Measurements from ENCODE around the gene SERPINA1.

The SERPINA1 gene

GRCh38 chr14:94394581-94395207 is 6.3 kb upstream of the SERPINA1 start:
- TF ChIP-seq POLR2A (IDR thresholded peaks at IDR 0.05; ENCODE audit: low read depth, low read length) = no peak
- no peak for TF ChIP-seq TAF1 (IDR thresholded peaks at IDR 0.05; ENCODE audit: low read depth, low read length)
- TF ChIP-seq POU2F2 (IDR thresholded peaks at IDR 0.05; ENCODE audit: low read depth, low read length) = no peak
- no peak for TF ChIP-seq POLR2AphosphoS5 (IDR thresholded peaks at IDR 0.05; ENCODE audit: low read depth, low read length)
- TF ChIP-seq SPI1 (IDR thresholded peaks at IDR 0.05; ENCODE audit: low read depth, low read length) = no peak
- no peak for TF ChIP-seq PAX5 (IDR thresholded peaks at IDR 0.05; ENCODE audit: insufficient read depth, low read length, severe bottlenecking)
- DNase-seq (ENCODE audit: insufficient read length, low spot score) (no peak), FAIRE-seq (no peak)

- DNase-seq (ENCODE audit: insufficient read length, low spot score) = no peak
- FAIRE-seq = no peak
- TF ChIP-seq SPI1 (IDR thresholded peaks at IDR 0.05; ENCODE audit: low read depth, low read length) = no peak
- TF ChIP-seq TAF1 (IDR thresholded peaks at IDR 0.05; ENCODE audit: low read depth, low read length) = no peak
- no peak for TF ChIP-seq POLR2AphosphoS5 (IDR thresholded peaks at IDR 0.05; ENCODE audit: low read depth, low read length)
- no peak for TF ChIP-seq POU2F2 (IDR thresholded peaks at IDR 0.05; ENCODE audit: low read depth, low read length)
- no peak for TF ChIP-seq POLR2A (IDR thresholded peaks at IDR 0.05; ENCODE audit: low read depth, low read length)
- TF ChIP-seq PAX5 (IDR thresholded peaks at IDR 0.05; ENCODE audit: insufficient read depth, low read length, severe bottlenecking) = no peak
Measured at GRCh38 chr14:94394025-94394493, 5.7 kb upstream of the SERPINA1 start.

GRCh38 chr14:94393474-94393873 is 5.1 kb upstream of the SERPINA1 start:
- TF ChIP-seq POLR2A (IDR thresholded peaks at IDR 0.05; ENCODE audit: low read depth, low read length) (no peak), POLR2AphosphoS5 (IDR thresholded peaks at IDR 0.05; ENCODE audit: low read depth, low read length) (no peak), PAX5 (IDR thresholded peaks at IDR 0.05; ENCODE audit: insufficient read depth, low read length, severe bottlenecking) (no peak), TAF1 (IDR thresholded peaks at IDR 0.05; ENCODE audit: low read depth, low read length) (no peak), SPI1 (IDR thresholded peaks at IDR 0.05; ENCODE audit: low read depth, low read length) (no peak)
- DNase-seq (ENCODE audit: insufficient read length, low spot score) = no peak
- FAIRE-seq = no peak

GRCh38 chr14:94392510-94392935 is 4.1 kb upstream of the SERPINA1 start:
- TF ChIP-seq POLR2AphosphoS5 (IDR thresholded peaks at IDR 0.05; ENCODE audit: low read depth, low read length) (no peak), POU2F2 (IDR thresholded peaks at IDR 0.05; ENCODE audit: low read depth, low read length) (no peak), SPI1 (IDR thresholded peaks at IDR 0.05; ENCODE audit: low read depth, low read length) (peak; percentile 25; the same call in 1 of the 2 replicates), TAF1 (IDR thresholded peaks at IDR 0.05; ENCODE audit: low read depth, low read length) (no peak), POLR2A (IDR thresholded peaks at IDR 0.05; ENCODE audit: low read depth, low read length) (no peak), PAX5 (IDR thresholded peaks at IDR 0.05; ENCODE audit: insufficient read depth, low read length, severe bottlenecking) (no peak)
- DNase-seq (ENCODE audit: insufficient read length, low spot score) = no peak
- no peak for FAIRE-seq

- DNase-seq (ENCODE audit: insufficient read length, low spot score) = no peak
- no peak for TF ChIP-seq POLR2A (IDR thresholded peaks at IDR 0.05; ENCODE audit: low read depth, low read length)
- no peak for TF ChIP-seq SPI1 (IDR thresholded peaks at IDR 0.05; ENCODE audit: low read depth, low read length)
- TF ChIP-seq POU2F2 (IDR thresholded peaks at IDR 0.05; ENCODE audit: low read depth, low read length) = no peak
- TF ChIP-seq TAF1 (IDR thresholded peaks at IDR 0.05; ENCODE audit: low read depth, low read length) = no peak
- no peak for TF ChIP-seq POLR2AphosphoS5 (IDR thresholded peaks at IDR 0.05; ENCODE audit: low read depth, low read length)
- TF ChIP-seq PAX5 (IDR thresholded peaks at IDR 0.05; ENCODE audit: insufficient read depth, low read length, severe bottlenecking) = no peak
- FAIRE-seq = no peak
Measured at GRCh38 chr14:94391281-94391975, 3.0 kb upstream of the SERPINA1 start.

- FAIRE-seq (no peak), DNase-seq (ENCODE audit: insufficient read length, low spot score) (no peak)
- TF ChIP-seq TAF1 (IDR thresholded peaks at IDR 0.05; ENCODE audit: low read depth, low read length) (no peak), POLR2A (IDR thresholded peaks at IDR 0.05; ENCODE audit: low read depth, low read length) (no peak), PAX5 (IDR thresholded peaks at IDR 0.05; ENCODE audit: insufficient read depth, low read length, severe bottlenecking) (no peak), SPI1 (IDR thresholded peaks at IDR 0.05; ENCODE audit: low read depth, low read length) (no peak), POU2F2 (IDR thresholded peaks at IDR 0.05; ENCODE audit: low read depth, low read length) (no peak), POLR2AphosphoS5 (IDR thresholded peaks at IDR 0.05; ENCODE audit: low read depth, low read length) (no peak)
Measured at GRCh38 chr14:94390372-94391086, 2.1 kb upstream of the SERPINA1 start.

GRCh38 chr14:94389731-94390371 is 1.4 kb upstream of the SERPINA1 start:
- DNase-seq (ENCODE audit: insufficient read length, low spot score) = no peak
- TF ChIP-seq TAF1 (IDR thresholded peaks at IDR 0.05; ENCODE audit: low read depth, low read length) = no peak
- no peak for TF ChIP-seq POLR2AphosphoS5 (IDR thresholded peaks at IDR 0.05; ENCODE audit: low read depth, low read length)
- no peak for TF ChIP-seq POLR2A (IDR thresholded peaks at IDR 0.05; ENCODE audit: low read depth, low read length)
- no peak for TF ChIP-seq SPI1 (IDR thresholded peaks at IDR 0.05; ENCODE audit: low read depth, low read length)
- no peak for TF ChIP-seq PAX5 (IDR thresholded peaks at IDR 0.05; ENCODE audit: insufficient read depth, low read length, severe bottlenecking)
- no peak for TF ChIP-seq POU2F2 (IDR thresholded peaks at IDR 0.05; ENCODE audit: low read depth, low read length)
- no peak for FAIRE-seq

- TF ChIP-seq POLR2AphosphoS5 (IDR thresholded peaks at IDR 0.05; ENCODE audit: low read depth, low read length) = no peak
- no peak for TF ChIP-seq PAX5 (IDR thresholded peaks at IDR 0.05; ENCODE audit: insufficient read depth, low read length, severe bottlenecking)
- TF ChIP-seq TAF1 (IDR thresholded peaks at IDR 0.05; ENCODE audit: low read depth, low read length) = no peak
- TF ChIP-seq POU2F2 (IDR thresholded peaks at IDR 0.05; ENCODE audit: low read depth, low read length) = no peak
- TF ChIP-seq POLR2A (IDR thresholded peaks at IDR 0.05; ENCODE audit: low read depth, low read length) = no peak
- no peak for TF ChIP-seq SPI1 (IDR thresholded peaks at IDR 0.05; ENCODE audit: low read depth, low read length)
- DNase-seq (ENCODE audit: insufficient read length, low spot score) (no peak), FAIRE-seq (no peak)
Measured at GRCh38 chr14:94389104-94389469, 685 bp upstream of the SERPINA1 start.
